HG03521 (cell line): ENCODE measurements around the gene DKKL1.
"Not testable (repeated sequence)": the region's sequence is repeated elsewhere in the genome, so short reads cannot be mapped to it uniquely, and the experiment has no call there.

ENCODE experiments used
- ATAC-seq: cut with Tn5 transposase; IDR thresholded peaks from one replicate; pipeline ENCODE4 v1.9.1; 2021; ENCODE audit warnings: mild to moderate bottlenecking, moderate library complexity; ENCODE audit not compliant: unreplicated experiment

The DKKL1 gene

GRCh38 chr19:49359851-49360820 lies 3.5 kb upstream of the DKKL1 start:
- ATAC-seq: no peak

- ATAC-seq: no peak
These were observed 2.1 kb upstream of the DKKL1 start for GRCh38 chr19:49361438-49362047.

- no peak for ATAC-seq
These were observed 1.4 kb upstream of the DKKL1 start, which contains the start of gene TEAD2 for GRCh38 chr19:49362048-49362928. TSS of gene TEAD2 (minus strand) at chr19:49362416. CDS start at chr19:49360075, 2,341 bp downstream.

- ATAC-seq: no peak
These were observed 779 bp upstream of the DKKL1 start for GRCh38 chr19:49362929-49363267.

- no peak for ATAC-seq
These were observed 533 bp downstream of the DKKL1 start for GRCh38 chr19:49364083-49364737.

- ATAC-seq: no peak
These were observed 2.4 kb downstream of the DKKL1 start for GRCh38 chr19:49366110-49366509.

- ATAC-seq: no peak
These were observed 5.2 kb downstream of the DKKL1 start for GRCh38 chr19:49368711-49369358.

- no peak for ATAC-seq
These were observed 7.5 kb downstream of the DKKL1 start for GRCh38 chr19:49371184-49371583.

- ATAC-seq: not testable (repeated sequence)
These were observed 9.5 kb downstream of the DKKL1 start for GRCh38 chr19:49373174-49373573.

GRCh38 chr19:49374665-49375434 lies 11.2 kb downstream of the DKKL1 start:
- no peak for ATAC-seq

- ATAC-seq: no peak
These were observed 14.8 kb downstream of the DKKL1 start for GRCh38 chr19:49378512-49378911.

- no peak for ATAC-seq
These were observed 16.7 kb downstream of the DKKL1 start for GRCh38 chr19:49380391-49380790.

- no peak for ATAC-seq
These were observed 19.0 kb downstream of the DKKL1 start for GRCh38 chr19:49382639-49383038.

- ATAC-seq: no peak
These were observed 19.9 kb downstream of the DKKL1 start for GRCh38 chr19:49383599-49383998.

- ATAC-seq: peak; percentile 68
These were observed 24.3 kb downstream of the DKKL1 start, which contains the start of gene KASH5 for GRCh38 chr19:49387936-49388372. TSS of gene KASH5 (plus strand) at chr19:49388249. CDS start at chr19:49390884, 2,635 bp downstream.

- ATAC-seq: no peak
These were observed 25.7 kb downstream of the DKKL1 start for GRCh38 chr19:49389406-49389805.

- ATAC-seq: no peak
These were observed 26.7 kb downstream of the DKKL1 start for GRCh38 chr19:49390131-49390928.

- ATAC-seq: no peak
These were observed 27.3 kb downstream of the DKKL1 start for GRCh38 chr19:49390929-49391359.
